ENCODE measurements around the gene PRDM16. TPM values are rescaled to one million over a fixed set of nuclear protein-coding genes. Genes with fewer than 3 reads are reported as not detected.

PRDM16 gene
- total RNA-seq, 1 donor from 2014 or later = 12.9 TPM

DNA sequence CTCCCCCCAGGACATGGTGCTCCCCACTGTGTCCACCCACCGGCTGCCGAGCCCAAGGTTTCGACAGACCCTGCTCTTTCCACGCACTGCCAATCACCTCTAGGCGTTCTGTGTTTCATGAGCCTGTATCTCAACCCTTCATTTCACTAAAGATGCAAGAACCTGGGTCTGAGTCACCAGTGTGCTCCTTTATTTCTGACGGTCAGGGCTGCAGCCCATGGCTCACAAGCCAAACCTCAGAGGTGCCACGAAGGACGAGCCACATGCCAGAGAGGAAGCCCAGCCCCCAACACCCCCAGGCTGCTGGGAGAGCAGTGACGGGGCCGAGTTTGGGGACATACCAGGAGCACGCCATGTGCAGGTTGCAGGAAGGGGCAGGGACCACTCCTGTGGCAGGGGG, 306.2 kb downstream of the PRDM16 start:
- no peak for DNase-seq (ENCODE audit: low spot score)
- intact Hi-C loops (cut with DNase I) = no loop called here

DNA sequence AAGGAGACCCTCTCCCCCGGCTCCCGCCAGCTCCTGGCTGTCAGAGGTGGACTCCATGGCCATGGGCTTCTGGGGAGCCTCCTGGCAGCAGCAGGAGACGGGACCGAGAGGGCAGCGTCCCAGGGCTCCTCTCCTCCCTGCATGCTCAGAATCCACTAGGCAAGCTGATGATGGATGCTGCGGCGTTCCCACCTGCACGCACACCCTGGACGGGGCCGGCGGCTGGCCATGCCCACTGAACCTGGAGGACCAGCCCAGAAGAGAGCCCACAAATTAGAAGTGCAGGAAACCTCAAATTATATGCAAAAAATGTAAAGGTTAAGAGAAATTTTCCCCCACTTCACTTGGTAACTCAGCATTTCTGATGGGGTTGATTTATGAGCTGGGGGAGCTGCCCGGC, 308.2 kb downstream of the PRDM16 start:
- intact Hi-C loops (cut with DNase I) = no loop called here
- DNase-seq (ENCODE audit: low spot score) = no peak

DNA sequence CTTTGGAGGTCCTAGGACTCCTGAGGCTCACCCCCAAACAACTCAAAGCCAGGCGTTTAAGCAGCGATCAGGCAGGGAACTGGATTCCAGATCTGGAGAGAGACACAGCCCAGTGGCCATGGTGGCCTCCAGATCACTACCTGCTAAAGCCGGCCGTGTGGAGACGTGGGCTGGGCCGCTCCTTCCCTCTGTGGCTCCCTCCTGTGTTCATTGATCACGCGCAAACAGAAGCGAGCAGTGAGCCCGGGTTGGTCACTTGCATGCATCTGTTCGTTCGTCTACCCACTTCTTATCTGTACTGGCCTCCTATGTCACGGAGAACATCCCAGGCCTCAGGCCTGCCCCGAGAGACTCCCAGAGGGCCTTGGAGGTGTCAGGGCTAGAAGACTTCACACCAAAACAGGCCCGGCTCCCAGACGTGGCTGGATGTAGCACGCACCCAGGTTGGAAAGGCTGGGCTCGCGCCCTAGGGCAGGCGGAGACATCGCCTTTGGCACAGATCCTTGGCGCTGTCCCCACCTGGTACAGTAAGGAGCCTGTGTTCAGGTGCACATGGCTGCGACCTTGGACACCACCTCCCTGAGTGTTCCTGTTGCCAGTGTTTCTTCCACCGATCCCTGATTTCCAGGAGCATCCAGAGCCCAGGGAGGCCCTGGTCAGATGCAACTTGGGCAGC, 308.7 kb downstream of the PRDM16 start:
- DNase-seq (ENCODE audit: low spot score) = no peak
- intact Hi-C loops (cut with DNase I) = no loop called here

DNA sequence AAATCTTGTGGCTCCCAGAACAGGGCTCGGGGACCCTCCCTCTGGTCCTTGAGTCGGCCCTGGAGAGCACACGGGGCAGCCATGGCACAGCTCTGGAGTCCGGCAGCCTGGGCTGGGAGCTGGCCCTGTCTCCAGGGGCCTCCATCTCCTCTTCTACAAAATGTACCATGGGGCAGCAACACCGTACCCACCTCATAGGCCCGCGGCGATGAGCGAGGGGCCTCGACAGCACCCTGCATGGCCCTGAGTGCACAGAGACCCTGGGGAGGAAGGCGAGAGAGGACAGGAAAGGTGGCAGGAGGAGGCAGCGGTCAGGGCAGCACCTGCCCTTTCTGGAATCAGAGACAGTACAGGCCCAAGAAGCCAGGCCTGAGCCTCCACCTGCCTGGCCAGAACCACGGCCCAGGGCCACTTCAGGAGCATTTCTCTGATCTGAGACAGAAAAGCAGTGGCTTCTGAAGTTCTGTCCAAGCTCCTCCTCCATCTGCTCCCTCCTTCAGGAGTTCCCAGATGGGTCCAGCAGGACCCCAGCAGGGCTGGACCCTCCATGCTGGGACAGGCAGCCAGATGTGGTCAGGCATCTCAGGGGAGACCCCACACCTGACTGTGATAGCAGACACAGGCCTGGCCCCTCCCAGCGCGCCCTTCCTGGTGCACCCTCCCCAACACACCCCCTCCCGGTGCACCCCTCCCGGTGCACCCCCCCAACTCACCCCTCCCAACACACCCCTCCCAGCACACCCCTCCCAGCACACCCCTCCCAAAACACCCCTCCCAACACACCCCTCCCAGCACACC, 309.6 kb downstream of the PRDM16 start:
- DNase-seq (ENCODE audit: low spot score) = no peak
- intact Hi-C loops (cut with DNase I) = no loop called here

DNA sequence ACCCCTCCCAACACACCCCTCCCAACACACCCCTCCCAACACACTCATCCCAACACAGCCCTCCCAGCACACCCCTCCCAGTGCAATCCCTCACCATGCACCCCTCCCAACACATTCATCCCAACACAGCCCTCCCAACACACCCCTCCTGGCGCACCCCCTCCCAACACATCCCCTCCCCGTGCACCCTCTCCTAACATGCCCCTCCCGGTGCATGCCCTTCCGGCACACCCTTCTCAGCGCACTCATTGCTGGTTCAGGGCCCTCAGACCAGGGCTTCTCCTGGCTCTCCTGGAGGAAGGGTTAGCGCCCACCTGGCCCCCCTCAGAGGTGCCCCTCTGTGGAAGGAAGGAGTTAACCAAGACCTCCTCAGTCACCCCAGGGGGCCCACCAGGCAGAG, 310.9 kb downstream of the PRDM16 start:
- no peak for DNase-seq (ENCODE audit: low spot score)
- intact Hi-C loops (cut with DNase I) = no loop called here

DNA sequence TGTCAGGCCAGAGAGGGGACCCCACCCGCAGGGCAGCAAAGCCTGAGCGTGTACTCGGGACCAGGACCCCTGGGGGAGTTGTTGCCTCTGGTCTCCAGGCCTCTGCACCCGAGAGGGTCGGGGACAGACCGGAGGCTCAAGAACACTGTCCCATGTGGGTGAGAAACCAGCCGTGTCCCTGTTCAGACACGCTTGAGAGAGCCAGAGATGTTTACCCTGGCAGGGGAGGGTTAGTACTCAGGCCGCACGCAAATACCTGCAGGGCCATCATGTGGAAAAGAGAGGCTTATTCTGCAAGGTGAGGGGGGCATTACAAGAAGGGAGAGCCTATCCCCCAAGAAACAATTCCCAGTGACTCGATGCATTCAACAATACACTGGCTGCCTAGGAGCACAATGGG, 311.5 kb downstream of the PRDM16 start:
- intact Hi-C loops (cut with DNase I) = no loop called here
- DNase-seq (ENCODE audit: low spot score) = no peak

DNA sequence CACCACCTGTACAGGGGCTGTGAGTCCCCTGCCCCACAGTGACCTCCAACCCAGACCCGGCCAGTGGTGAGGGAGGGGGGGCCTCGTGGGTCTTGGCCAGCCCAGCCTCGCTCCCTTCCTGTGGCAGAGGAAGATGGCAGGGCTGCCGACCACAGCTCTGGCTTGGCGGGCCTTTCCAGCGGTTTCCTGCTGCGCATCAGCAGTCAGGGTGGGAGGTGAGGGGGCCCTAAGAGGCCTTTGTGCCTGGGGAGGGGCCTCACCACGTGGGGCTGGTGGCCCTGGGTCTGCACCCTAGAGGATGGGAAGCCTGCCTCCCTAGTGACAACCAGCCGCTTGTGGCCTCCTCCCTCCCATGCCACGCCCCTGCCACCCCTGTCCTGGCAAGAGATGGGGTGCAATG, 312.9 kb downstream of the PRDM16 start:
- intact Hi-C loops (cut with DNase I) = no loop called here
- DNase-seq (ENCODE audit: low spot score) = no peak

DNA sequence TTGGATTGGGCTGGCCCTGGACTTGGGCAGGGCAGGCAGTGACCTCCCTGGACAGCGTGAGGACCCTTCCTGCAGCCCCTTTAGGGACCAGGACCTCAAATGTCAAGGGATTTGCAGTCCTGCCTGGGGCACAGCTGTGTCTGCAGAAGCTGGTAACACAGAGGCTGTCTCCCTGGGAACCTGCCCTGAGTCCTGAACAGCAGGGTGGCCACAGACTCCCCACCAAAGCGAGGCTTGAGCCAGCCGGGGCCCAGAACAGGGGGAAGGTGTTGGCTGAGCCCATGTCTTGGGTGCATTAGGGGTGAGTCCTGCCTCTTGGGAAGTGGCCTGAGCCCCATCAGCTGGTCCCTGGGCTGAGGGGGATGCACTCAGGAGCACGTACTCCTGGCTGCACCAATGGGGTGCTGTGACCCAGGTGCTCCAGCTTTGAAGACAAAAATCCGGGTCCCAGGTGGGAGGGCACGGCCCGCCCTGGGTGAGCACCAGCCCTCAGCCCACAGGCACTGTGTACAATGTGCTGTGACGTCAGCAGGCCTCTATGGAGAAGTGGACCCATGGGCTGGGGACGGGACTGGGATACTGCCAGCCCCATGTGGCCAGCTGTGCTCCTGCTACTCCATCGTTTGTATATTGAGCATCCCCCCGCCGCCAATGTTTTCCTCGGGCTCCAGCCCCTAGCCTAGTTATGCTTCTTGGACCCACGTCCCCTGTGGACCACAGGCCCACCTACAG, 313.5 kb downstream of the PRDM16 start:
- DNase-seq (ENCODE audit: low spot score) = no peak
- intact Hi-C loops (cut with DNase I) = no loop called here

DNA sequence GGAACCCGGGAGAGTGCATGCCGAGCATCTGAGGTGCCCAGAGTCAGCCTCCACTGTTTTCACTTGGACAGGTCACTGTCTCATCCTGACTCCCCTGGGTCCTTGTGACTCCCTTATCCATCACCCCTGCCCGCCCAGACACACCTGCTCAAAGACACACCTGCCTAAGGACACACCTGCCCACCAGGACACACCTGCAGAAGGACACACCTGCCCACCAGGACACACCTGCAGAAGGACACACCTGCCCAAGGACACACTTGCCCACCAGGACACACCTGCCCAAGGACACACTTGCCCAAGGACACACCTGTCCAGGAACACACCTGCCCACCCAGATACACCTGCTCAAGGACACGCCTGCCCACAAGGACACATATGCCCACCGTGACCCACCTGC, 314.7 kb downstream of the PRDM16 start:
- intact Hi-C loops (cut with DNase I) = no loop called here
- no peak for DNase-seq (ENCODE audit: low spot score)

DNA sequence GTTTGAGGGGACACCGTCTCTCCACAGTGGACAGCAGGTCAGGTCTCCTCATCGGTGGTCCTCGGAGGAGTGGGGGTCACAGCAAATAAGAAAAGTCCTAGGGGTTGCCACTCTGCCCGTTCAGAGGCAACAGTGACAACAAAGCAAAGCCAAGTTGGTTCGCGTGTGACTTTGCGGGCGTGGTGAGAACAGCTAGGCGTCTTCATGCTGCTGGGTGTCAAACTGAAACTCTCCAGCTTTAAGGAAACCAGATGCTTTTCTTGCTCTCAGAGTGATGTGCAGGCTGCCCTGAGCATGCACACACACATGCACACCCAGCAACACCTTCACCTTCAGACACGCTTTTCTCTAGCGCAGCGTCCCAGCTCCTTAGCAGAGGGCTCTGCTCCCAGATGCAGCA, 315.4 kb downstream of the PRDM16 start:
- intact Hi-C loops (cut with DNase I) = no loop called here
- DNase-seq (ENCODE audit: low spot score) = no peak

DNA sequence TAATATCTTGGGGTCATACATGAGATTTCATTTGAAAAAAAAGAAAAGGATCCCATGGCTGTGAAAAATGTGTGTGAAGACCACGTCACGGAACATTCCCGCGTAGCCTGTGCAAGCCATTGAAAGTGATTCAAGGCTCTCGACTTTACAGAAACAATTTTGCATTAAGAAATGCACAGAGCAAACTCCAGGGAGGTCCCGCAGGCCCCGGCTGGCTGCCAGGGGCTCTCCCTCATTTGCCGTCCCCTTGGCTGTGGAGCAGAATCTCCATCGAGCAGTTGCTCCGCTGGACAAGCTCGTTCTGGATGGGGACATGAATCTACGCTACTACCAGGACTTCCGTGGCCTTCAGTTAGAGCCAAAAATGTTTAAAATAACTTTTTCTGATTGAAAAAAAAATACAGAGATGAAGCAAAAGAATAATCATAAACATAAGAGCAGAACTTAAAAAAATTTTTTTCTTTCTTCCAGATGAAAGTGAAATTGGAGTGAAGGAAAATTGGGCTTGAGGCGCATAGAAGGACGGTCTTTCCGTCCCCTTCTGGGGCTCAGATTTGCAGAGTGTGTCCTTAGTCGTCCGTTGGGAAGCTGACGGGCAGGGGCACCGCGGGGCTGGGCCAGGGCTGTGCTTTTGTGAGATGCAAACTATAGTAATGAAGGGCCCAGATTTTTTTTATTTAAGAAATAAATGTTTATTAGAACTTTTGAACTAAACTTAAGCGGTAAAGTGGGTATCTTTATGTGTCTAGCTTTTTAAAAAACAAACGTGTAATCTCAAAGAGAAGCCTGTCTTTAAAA, 317.4 kb downstream of the PRDM16 start:
- no peak for DNase-seq (ENCODE audit: low spot score)
- intact Hi-C loops (cut with DNase I) = no loop called here

DNA sequence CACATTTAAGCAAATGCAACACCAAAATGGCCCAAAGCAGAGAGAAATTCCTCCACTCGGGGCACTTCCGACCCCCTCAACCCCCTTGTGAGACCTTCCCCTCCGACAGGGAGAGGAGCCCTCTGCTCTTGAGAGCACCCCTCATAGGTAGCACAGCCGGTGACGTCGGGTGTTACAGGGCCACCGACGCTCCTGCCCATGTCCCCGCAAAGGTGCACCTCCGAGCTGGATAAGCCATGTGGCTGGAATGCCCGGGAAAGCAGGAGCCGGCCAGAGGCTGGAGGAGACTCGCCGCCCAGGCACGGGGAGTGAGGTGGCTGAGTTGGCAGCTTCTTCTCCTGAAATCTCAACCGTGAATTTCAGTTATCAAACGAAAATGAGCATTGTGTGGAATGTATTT, 318.4 kb downstream of the PRDM16 start:
- intact Hi-C loops (cut with DNase I) = no loop called here

DNA sequence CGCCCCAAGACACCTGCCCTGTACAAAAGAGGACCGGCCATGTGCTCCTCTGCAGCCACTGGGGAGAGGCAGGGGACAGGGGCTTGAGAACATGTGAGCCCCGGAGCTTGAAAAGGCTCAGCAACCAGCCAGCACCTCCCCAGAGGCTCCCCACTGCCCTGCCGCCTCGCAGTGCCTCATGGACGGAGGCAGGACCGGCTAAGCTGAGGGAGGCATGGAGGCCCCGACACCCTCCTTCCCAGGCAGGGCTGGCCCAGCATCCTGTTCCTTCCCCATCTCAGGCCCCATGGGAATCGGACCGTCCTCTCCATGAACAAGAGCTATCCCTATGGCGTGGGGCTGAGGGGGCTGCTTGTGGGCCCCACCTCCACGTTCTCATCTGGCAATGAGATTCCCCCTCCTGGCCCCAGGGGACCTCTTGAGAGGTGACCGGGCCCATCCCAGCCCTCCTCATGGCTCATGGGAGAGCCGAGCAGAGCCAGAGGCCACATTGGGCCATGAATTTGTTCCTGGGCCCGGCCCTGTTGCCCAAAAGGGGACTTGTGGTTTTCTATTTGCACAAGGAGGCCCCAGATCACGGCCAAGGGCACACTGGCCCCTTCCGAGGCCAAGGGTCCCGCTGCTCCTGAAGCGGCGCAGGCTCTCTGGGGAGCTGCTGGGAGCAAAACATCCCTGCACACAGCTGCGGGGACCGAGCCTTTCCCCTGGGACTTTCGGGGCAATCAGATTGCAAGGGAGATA, 320.3 kb downstream of the PRDM16 start:
- DNase-seq (ENCODE audit: low spot score) = no peak
- intact Hi-C loops (cut with DNase I) = no loop called here

More for the DNA sequence above, 318.4 kb downstream of the PRDM16 start:
- no peak for DNase-seq (ENCODE audit: low spot score)

DNA sequence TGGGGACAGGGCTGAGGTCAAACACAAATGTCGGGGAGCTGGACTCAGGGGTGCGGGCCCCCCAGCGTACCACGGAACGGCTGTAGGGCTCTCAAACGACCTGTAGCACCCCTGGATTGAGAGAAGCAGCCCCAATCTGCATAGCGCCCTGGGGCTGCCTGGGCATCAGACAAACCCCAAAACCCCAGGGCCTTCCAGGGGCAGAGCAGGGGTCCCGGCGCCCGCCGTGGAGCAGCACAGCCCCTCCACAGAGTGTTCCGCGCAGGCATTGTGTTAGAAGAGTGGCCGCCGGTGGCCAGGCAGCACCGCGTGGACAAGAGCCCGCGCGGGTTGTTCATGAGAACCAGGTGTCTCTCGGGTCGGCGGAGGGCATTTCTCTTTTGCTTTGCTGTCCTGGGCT, 321.3 kb downstream of the PRDM16 start:
- intact Hi-C loops (cut with DNase I) = loop anchor here (5.0 kb wide), 2 partner anchors 78 to 323 kb away; partner anchors contain the start of gene PRDM16

DNA sequence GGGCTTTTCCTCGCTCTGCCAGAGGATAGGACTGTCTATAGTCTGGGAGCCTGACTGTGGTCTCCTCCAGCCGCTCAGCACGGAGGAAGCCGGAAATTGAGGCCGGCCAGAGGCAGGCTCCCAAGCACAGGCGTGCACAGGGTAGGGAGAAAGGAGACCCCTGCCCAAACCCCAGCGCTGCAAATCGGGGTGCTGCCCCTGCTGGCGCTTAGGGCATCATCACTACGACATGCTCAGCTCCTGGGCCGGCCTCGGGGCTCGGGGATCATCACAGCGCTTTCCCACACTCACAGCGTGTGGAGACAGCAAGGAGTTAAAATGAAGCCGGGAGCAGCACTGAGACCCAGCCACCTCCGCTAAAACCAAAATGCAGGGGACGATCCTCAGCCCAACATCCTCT, 322.7 kb downstream of the PRDM16 start:
- DNase-seq (ENCODE audit: low spot score) = no peak
- intact Hi-C loops (cut with DNase I) = loop anchor here (5.0 kb wide), 2 partner anchors 79 to 324 kb away; partner anchors contain the start of gene PRDM16

More for the DNA sequence above, 321.3 kb downstream of the PRDM16 start:
- DNase-seq (ENCODE audit: low spot score) = no peak

DNA sequence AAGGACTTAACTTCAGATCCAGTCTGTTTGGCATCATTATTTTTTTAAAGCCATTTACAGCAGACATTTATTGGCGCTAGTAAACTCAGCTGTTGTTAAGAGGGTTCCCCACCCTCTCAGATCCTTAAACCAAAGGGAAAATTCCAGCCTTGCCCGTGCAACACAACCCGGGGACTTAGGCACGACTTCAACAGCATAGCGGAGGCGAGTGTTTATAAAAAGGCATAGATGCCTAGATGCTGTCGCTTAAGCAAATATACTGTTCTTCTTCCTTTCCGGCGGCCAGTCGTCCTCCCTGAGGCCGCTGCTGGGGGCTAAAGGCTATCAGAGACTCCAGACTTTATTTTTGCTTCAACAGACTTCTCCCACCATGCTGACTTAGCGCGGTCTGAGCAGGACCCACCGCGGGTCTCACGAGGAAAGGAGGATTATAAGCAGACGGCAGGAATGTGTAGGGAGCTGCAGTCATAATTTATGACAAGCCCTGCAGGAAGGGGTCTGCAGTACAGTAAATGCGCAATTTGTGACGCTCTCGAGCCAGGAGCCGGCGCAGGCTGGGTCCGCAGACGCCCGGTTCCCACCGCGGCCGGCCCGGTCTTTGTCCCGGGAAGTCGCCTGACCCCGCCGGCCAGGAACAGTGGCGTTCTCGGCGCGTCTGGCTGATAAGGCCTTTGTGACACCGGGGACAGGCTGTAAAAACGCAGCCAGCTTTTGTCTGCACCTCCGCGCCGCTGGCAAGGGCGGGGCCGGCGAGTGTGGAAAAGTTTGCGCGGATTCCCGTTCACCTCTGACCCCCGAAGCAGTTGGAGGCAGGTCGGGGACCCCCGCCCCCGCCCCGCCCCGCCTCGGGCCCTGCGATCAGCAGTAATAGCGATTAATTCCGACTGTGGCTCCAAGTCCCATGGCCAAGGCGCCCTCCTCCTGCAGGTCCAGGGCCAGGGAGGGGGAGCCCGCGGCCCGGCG, 324.3 kb downstream of the PRDM16 start:
- DNase-seq (ENCODE audit: low spot score) = no peak
- intact Hi-C loops (cut with DNase I) = loop anchor here (5.0 kb wide), 2 partner anchors 81 to 326 kb away; partner anchors contain the start of gene PRDM16

DNA sequence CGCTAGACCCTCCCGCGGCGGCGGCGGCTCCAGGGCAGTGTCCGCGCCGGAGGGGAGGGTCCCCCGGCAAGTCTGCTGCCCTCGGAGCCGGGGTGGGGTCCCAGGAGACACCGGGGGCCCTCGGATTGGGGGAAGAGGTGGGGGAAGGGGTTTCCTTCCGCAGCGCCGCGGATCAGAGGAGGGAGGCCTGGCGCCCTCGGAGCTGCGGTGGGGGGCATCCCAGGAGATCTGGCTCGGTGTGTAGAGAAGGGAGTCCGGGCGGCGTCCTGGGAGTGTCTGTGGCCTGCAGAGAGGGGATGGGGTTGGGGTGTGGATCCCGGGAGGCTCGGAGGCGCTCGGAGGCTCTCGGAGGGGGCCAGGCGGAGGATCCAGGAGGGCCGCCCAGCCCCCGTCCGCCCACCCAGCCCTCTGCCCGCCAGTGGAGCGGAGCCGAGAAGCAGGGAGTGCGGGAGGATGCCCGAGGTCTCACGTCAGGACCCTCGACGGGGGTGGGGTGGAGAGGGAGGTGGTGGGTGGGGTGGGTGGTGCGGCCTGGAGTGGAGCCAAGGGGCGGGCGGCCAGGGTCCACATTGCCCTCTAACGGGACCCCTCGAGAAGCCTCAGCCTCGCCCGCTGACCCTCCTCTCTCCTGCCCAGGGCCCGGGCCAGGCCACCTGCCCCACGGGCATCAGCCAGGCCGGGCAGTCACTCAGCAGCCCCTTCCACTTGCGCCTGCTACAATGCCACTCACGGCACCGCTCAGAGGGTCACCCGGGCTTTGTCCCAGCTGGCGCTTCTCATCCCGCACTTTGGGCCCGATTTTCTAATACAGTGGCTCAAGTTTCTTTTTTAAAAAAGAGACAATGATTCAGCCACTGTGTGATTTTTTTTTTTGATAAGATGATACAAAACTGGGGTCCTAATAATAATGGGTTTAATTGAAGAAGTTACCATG, 325.3 kb downstream of the PRDM16 start:
- intact Hi-C loops (cut with DNase I) = loop anchor here (5.0 kb wide), 2 partner anchors 82 to 327 kb away; partner anchors contain the start of gene PRDM16
- no peak for DNase-seq (ENCODE audit: low spot score)

Data from cardiac septum (tissue), 1 donor.